ENCODE measurements around the gene ITLN2. TPM values are rescaled to one million over a fixed set of nuclear protein-coding genes. Genes with fewer than 3 reads are reported as not detected.
"Not testable (repeated sequence)": the region's sequence is repeated elsewhere in the genome, so short reads cannot be mapped to it uniquely, and the experiment has no call there.

The ITLN2 gene
- polyA plus RNA-seq, 1 donor (not counting 4 experiments of a cell fraction or from before 2014, with no cell fraction given): 0.22 TPM

- H4K20me1 ChIP-seq (ENCODE audit: control insufficient read depth, extremely low read depth, insufficient read depth, low read length): no peaks in the 10 kb centered on the region
Measured at GRCh38 chr1:160901768-160902167, 52.8 kb downstream of the ITLN2 start.

DNA sequence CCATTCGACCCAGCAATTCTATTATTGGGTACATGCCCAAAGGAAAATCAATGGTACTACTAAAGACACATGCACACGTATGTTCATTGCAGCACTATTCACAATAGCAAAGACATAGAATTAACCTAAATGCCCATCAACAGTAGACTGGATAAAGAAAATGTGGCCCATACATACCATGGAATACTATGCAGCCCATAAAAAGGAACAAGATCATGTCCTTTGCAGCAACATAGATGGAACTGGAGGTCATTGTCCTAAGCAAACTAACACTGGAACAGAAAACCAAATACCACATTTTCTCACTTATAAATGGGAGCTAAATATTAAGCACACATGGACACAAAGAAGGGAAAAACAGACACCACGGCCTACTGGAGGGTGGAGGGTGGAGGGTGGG is 53.9 kb downstream of the ITLN2 start:
- H4K20me1 ChIP-seq (ENCODE audit: control insufficient read depth, extremely low read depth, insufficient read depth, low read length); H3K4me3 ChIP-seq (ENCODE audit: control insufficient read depth in 2 of 3, extremely low read depth in 1 of 3, insufficient read depth in 2 of 3, low read depth in 1 of 3, low read length in 3 of 3); H3K9ac ChIP-seq (ENCODE audit: control insufficient read depth, extremely low read depth, insufficient read depth, low read length); H3K9me3 ChIP-seq (ENCODE audit: control insufficient read depth, low read depth, low read length); H3K4me2 ChIP-seq (ENCODE audit: control insufficient read depth, extremely low read depth, insufficient read depth, low read depth, low read length); FAIRE-seq; dilution Hi-C loops (cut with MboI; ENCODE audit: extremely low pct_ligation_motif_present, low sequenced_read_pairs); H3K9me1 ChIP-seq (ENCODE audit: control insufficient read depth, extremely low read depth, insufficient read depth, low read length); H3K27me3 ChIP-seq (ENCODE audit: control insufficient read depth, extremely low read depth, insufficient read depth, low read length); DNase-seq (ENCODE audit: low read depth, low spot score); H2AFZ ChIP-seq (ENCODE audit: control insufficient read depth, low read length); H3K4me1 ChIP-seq (ENCODE audit: control insufficient read depth, extremely low read depth, insufficient read depth, low read length); H3K79me2 ChIP-seq (ENCODE audit: control insufficient read depth, insufficient read depth, low read length); H3K27ac ChIP-seq (ENCODE audit: control insufficient read depth, insufficient read depth, low read length); H3K36me3 ChIP-seq (ENCODE audit: control insufficient read depth in 2 of 2, extremely low read depth in 1 of 2, insufficient read depth in 2 of 2, low read length in 2 of 2): not testable (repeated sequence)

More at GRCh38 chr1:160901768-160902167, 52.8 kb downstream of the ITLN2 start:
- Histone ChIP-seq H2AFZ (ENCODE audit: control insufficient read depth, low read length) (no peak overlapping the region), H3K79me2 (ENCODE audit: control insufficient read depth, insufficient read depth, low read length) (no peaks in the 10 kb centered on the region), H3K27me3 (ENCODE audit: control insufficient read depth, extremely low read depth, insufficient read depth, low read length) (no peaks in the 10 kb centered on the region), H3K4me1 (ENCODE audit: control insufficient read depth, extremely low read depth, insufficient read depth, low read length) (no peaks in the 10 kb centered on the region), H3K27ac (ENCODE audit: control insufficient read depth, insufficient read depth, low read length) (no peak overlapping the region), H3K36me3 (ENCODE audit: control insufficient read depth in 2 of 2, extremely low read depth in 1 of 2, insufficient read depth in 2 of 2, low read length in 2 of 2) (no peaks in the 10 kb centered on the region), H3K9me3 (ENCODE audit: control insufficient read depth, low read depth, low read length) (no peaks in the 10 kb centered on the region), H3K4me3 (ENCODE audit: control insufficient read depth in 2 of 3, extremely low read depth in 1 of 3, insufficient read depth in 2 of 3, low read depth in 1 of 3, low read length in 3 of 3) (no peak overlapping the region), H3K9ac (ENCODE audit: control insufficient read depth, extremely low read depth, insufficient read depth, low read length) (no peak overlapping the region), H3K4me2 (ENCODE audit: control insufficient read depth, extremely low read depth, insufficient read depth, low read depth, low read length) (no peak overlapping the region), H3K9me1 (ENCODE audit: control insufficient read depth, extremely low read depth, insufficient read depth, low read length) (no peaks in the 10 kb centered on the region)
- FAIRE-seq (no peak), DNase-seq (ENCODE audit: low read depth, low spot score) (no peak)
- no peak for TF ChIP-seq EZH2 (IDR thresholded peaks at IDR 0.05; ENCODE audit: low read length)
- TF ChIP-seq, protein P1, sequence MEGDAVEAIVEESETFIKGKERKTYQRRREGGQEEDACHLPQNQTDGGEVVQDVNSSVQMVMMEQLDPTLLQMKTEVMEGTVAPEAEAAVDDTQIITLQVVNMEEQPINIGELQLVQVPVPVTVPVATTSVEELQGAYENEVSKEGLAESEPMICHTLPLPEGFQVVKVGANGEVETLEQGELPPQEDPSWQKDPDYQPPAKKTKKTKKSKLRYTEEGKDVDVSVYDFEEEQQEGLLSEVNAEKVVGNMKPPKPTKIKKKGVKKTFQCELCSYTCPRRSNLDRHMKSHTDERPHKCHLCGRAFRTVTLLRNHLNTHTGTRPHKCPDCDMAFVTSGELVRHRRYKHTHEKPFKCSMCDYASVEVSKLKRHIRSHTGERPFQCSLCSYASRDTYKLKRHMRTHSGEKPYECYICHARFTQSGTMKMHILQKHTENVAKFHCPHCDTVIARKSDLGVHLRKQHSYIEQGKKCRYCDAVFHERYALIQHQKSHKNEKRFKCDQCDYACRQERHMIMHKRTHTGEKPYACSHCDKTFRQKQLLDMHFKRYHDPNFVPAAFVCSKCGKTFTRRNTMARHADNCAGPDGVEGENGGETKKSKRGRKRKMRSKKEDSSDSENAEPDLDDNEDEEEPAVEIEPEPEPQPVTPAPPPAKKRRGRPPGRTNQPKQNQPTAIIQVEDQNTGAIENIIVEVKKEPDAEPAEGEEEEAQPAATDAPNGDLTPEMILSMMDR (optimal IDR thresholded peaks at IDR 0.05 in 1 of 3, IDR thresholded peaks at IDR 0.05 in 1 of 3, conservative IDR thresholded peaks at IDR 0.05 in 1 of 3; ENCODE audit: extremely low read depth in 1 of 3, insufficient read depth in 2 of 3, low read length in 3 of 3): no peak
- dilution Hi-C loops (cut with MboI; ENCODE audit: extremely low pct_ligation_motif_present, low sequenced_read_pairs): no loop called here

Other genes with a start within 250 kb of the ITLN2 start
- gene CD48, start 243.0 kb downstream of the ITLN2 start, polyA plus RNA-seq: 0.07 to 0.30 TPM (median 0.08 TPM) in 3 replicates
- 21.9 to 56.5 TPM (median 31.0 TPM) in 3 replicates for gene SLAMF7, start 215.6 kb downstream of the ITLN2 start, polyA plus RNA-seq
- not detected in 3 replicates for gene LY9, start 158.6 kb downstream of the ITLN2 start, polyA plus RNA-seq
- gene CD244, start 91.9 kb downstream of the ITLN2 start, polyA plus RNA-seq: 0.12 TPM in 1 of 3 replicates, not detected in the others
- gene ITLN1, start 69.6 kb downstream of the ITLN2 start, polyA plus RNA-seq: not detected in 3 replicates
- 201 to 259 TPM (median 224 TPM) in 3 replicates for gene F11R, start 66.3 kb upstream of the ITLN2 start, polyA plus RNA-seq
- gene TSTD1, start 84.2 kb upstream of the ITLN2 start, polyA plus RNA-seq: 106 to 128 TPM (median 113 TPM) in 3 replicates
- 25.1 to 40.7 TPM (median 31.6 TPM) in 3 replicates for gene USF1, start 91.2 kb upstream of the ITLN2 start, polyA plus RNA-seq
- gene ARHGAP30, start 115.1 kb upstream of the ITLN2 start, polyA plus RNA-seq: 0.05 to 0.45 TPM (median 0.16 TPM) in 3 replicates
- 6.0 to 19.0 TPM (median 8.6 TPM) in 3 replicates for gene NECTIN4, start 134.7 kb upstream of the ITLN2 start, polyA plus RNA-seq
- gene KLHDC9, start 143.6 kb upstream of the ITLN2 start, polyA plus RNA-seq: 0.32 to 0.73 TPM (median 0.54 TPM) in 3 replicates
- gene PFDN2, start 163.2 kb upstream of the ITLN2 start, polyA plus RNA-seq: 106 to 228 TPM (median 184 TPM) in 3 replicates
- 22.9 to 51.0 TPM (median 27.6 TPM) in 3 replicates for gene NIT1, start 163.3 kb upstream of the ITLN2 start, polyA plus RNA-seq
- 29.3 to 49.9 TPM (median 33.0 TPM) in 3 replicates for gene DEDD, start 177.9 kb upstream of the ITLN2 start, polyA plus RNA-seq
- gene UFC1, start 199.2 kb upstream of the ITLN2 start, polyA plus RNA-seq: 72.9 to 86.4 TPM (median 80.6 TPM) in 3 replicates
- gene USP21, start 204.7 kb upstream of the ITLN2 start, polyA plus RNA-seq: 9.5 to 14.4 TPM (median 9.8 TPM) in 3 replicates
- 12.2 to 24.6 TPM (median 17.1 TPM) in 3 replicates for gene PPOX, start 211.6 kb upstream of the ITLN2 start, polyA plus RNA-seq
- gene B4GALT3, start 222.7 kb upstream of the ITLN2 start, polyA plus RNA-seq: 19.1 to 24.8 TPM (median 21.1 TPM) in 3 replicates
- gene ADAMTS4, start 244.2 kb upstream of the ITLN2 start, polyA plus RNA-seq: 0.22 to 0.36 TPM (median 0.35 TPM) in 3 replicates
- gene NDUFS2, start 247.6 kb upstream of the ITLN2 start, polyA plus RNA-seq: 105 to 136 TPM (median 135 TPM) in 3 replicates

Measured in keratinocyte (primary cell).